Erythroblast (primary cell): ENCODE results near the gene IBA57.

Experiments
- GATA1 ChIP-seq: IDR thresholded peaks from 2 replicates; pipeline ENCODE4 v1.6.1; 2011; ENCODE audit warnings: low read depth, mild to moderate bottlenecking, control low read depth, low read length, moderate library complexity
- POLR2A ChIP-seq: IDR thresholded peaks from 2 replicates; pipeline ENCODE4 v1.6.1; 2011; ENCODE audit warnings: mild to moderate bottlenecking, low read length

- TF ChIP-seq POLR2A (no peak), GATA1 (no peak)
Observed at GRCh38 chr1:228139406-228139930, 26.1 kb upstream of the IBA57 start.
